HG03280 (cell line): ENCODE measurements around the gene MKRN1.
"Not testable (repeated sequence)": the region's sequence is repeated elsewhere in the genome, so short reads cannot be mapped to it uniquely, and the experiment has no call there.

Experiments
- ATAC-seq: cut with Tn5 transposase; IDR thresholded peaks from one replicate; pipeline ENCODE4 v1.9.1; 2021; ENCODE audit warnings: mild to moderate bottlenecking, moderate library complexity; ENCODE audit not compliant: unreplicated experiment

Gene MKRN1

GRCh38 chr7:140440593-140440992 lies 38.7 kb downstream of the MKRN1 start:
- ATAC-seq, result no peak

DNA sequence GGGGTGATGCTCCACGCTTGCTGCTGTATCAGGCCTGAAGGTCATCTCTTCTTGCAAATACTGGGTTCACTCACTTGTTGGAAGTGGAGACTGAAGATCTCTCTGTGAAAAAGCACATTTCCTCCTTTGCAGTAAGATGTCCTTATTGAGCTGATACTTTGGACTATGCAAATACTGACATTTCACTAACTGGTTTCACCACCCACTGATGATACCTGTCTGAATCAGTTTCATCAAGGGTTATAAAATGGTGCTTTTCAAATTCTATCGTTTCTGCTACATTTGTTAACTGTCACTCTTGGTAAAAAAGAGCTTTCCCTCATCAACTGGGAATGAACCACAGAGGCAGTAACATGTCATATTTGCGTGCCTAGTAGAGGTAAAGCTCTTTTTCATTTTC lies 39.9 kb downstream of the MKRN1 start:
- no peak for ATAC-seq

DNA sequence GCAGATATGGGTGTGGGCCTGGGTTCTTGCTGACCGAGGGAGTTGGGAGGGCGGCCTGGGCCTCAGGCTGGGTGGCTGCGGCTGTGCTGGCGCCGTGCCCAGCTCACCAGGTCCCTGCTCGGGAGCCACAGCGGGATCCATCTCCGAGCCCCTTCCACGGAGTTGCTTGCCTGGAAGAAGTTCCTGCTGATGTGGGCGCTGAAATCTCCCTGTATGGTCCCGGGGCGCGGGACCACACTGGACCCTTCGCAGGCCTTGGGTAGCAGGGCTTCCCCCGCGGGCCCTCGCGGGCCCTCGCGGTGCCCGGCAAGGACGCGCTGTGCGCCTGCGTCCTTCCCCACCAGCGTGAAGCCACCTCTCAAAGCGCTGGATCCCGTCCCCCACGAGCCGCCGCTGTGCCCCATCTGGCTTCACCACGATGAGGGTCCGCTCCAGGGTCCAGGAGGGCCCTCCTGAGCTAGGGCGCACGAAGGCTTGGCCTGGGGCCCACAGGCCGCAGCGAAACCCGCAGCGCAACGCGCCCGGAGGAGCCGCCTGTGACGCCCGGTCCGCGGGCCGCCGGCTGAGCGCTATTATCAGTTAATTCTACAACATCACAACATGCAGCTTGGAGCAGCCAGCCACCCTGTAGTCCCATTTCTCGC lies 43.9 kb downstream of the MKRN1 start:
- no peak for ATAC-seq

- no peak for ATAC-seq
Observed at GRCh38 chr7:140433396-140433795, 45.9 kb downstream of the MKRN1 start.

- ATAC-seq, result no peak
Observed at GRCh38 chr7:140426130-140426529, 53.2 kb downstream of the MKRN1 start.

DNA sequence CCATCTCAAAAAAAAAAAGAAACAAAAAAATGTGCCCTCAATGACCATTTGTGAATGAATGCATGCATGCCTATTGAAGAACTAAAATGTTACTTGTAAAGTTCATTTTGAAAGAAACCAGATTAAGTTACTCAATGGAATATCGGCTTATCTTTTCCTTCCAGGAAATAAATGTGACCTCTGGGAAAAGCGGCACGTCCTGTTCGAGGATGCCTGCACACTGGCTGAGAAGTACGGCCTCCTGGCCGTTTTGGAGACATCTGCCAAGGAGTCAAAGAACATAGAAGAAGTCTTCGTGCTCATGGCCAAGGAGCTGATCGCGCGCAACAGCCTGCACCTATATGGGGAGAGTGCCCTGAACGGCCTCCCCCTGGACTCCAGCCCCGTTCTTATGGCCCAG lies 53.6 kb downstream of the MKRN1 start:
- ATAC-seq, result no peak

GRCh38 chr7:140423501-140423900 lies 55.8 kb downstream of the MKRN1 start:
- ATAC-seq, result no peak

GRCh38 chr7:140421521-140421920 lies 57.8 kb downstream of the MKRN1 start:
- no peak for ATAC-seq

GRCh38 chr7:140418653-140419052 lies 60.7 kb downstream of the MKRN1 start:
- ATAC-seq, result no peak

GRCh38 chr7:140418156-140418472 lies 61.2 kb downstream of the MKRN1 start:
- ATAC-seq, result not testable (repeated sequence)

DNA sequence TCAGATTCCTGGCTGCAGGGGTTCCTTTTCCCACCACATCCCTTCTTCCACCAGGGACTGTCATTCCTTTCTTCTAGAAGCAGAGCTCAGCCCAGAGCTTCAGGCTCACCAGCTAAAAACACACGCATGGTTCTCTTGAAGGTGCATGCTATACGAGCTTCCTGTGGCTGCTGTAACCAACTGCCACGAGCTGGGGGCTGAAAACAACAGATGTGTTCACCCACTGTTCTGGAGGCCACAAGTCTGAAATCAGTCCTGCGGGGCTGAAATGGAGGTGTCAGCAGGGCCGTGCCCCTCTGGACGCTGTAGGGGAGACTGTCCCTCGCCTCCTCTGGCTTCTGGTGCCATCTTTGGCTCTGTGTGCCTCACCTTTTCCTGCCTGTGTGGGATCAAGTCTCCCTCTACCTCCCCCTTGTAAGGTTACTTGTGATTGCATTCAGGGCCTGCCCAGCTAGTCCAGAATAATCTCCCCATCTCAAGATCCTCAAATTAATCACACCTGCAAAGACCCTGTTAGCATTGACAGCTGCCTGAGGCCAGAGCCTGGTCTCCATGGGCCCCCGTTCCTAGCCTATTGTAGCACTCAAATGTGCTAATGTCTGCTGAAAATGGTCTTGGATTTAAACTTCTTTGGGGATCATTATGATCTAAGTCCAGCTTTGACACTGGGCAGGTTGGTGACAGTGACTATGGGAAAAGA lies 61.7 kb downstream of the MKRN1 start:
- ATAC-seq, result no peak

DNA sequence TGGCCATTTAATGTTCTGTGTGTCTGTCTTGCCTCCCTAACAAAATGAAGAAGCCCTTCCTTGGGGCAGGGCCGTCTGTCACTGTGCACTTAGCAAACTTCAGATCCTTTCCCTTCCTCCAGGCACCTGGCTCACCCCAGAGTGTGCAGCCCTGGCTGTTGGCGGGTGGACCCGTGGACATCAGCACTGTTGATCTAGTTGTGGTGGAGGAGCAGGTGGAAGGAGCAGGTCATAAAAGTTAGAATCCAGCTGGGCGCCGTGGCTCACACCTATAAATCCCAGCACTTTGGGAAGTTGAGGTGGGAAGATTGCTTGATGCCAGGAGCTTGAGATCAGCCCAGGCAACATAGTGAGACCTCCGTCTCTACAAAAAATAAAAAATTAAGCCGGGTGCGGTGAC lies 62.7 kb downstream of the MKRN1 start:
- ATAC-seq, result no peak

DNA sequence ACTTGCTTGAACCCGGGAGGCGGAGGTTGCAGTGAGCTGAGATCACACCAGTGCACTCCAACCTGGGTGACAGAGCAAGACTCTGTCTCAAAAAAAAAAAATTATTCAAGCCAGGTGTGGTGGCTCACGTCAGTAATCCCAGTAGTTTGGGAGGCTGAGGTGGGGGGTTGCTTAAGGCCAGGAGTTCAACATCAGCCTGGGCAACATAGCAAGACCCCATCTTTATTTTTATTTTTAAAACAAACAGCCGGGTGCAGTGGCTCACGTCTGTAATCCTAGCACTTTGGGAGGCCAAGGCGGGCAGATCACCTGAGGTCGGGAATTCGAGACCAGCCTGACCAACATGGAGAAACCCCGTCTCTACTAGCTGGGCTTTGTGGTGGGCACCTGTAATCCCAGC lies 63.5 kb downstream of the MKRN1 start:
- ATAC-seq, result not testable (repeated sequence)

- no peak for ATAC-seq
Observed at GRCh38 chr7:140415361-140415760, 63.9 kb downstream of the MKRN1 start.

GRCh38 chr7:140404565-140405065 lies 74.7 kb downstream of the MKRN1 start:
- no peak for ATAC-seq

GRCh38 chr7:140403878-140404564 lies 75.3 kb downstream of the MKRN1 start, which contains the start of gene RAB19:
Gene RAB19, plus strand, starts transcription at chr7:140404058. Its CDS starts 3,589 bp downstream, at chr7:140407647.
- ATAC-seq, result no peak
